GM12878 (cell line): ENCODE data around the gene SNAPC2. TPM values are rescaled to one million over a fixed set of nuclear protein-coding genes. Genes with fewer than 3 reads are reported as not detected.

Experiments used
- ATAC-seq: fragments of 200-7000 bp; cut with Tn5 transposase; 3 replicates; pipeline ENCODE4 v1.9.1; 2020; ENCODE audit warnings: mild to moderate bottlenecking, moderate library complexity
- BruUV-seq: library from RNA; stranded (reverse); fragments of 400-500 nt; replicated peaks from 2 replicates; lab custom pipeline; 2021; lab: Mats Ljungman, UMichigan
- CTCF ChIA-PET: fragments of 300-600 bp; sonication (Branson Sonifier 250); formaldehyde crosslinking; extraction: SDS; loops from one replicate; lab custom pipeline; 2021; ENCODE audit warnings: inconsistent platforms; lab: Yijun Ruan, JAX
- POLR2A ChIA-PET: fragments of 350-600 bp; formaldehyde crosslinking; extraction: SDS; loops from one replicate; lab custom pipeline; 2021; ENCODE audit warnings: inconsistent platforms; lab: Charles Lee
- RAD21 ChIA-PET: fragments of 300-600 bp; sonication (Branson Sonifier 250); formaldehyde crosslinking; loops from one replicate; lab custom pipeline; 2023; ENCODE audit warnings: antibody characterized with exemption; ENCODE audit not compliant: unreplicated experiment; lab: Charles Lee
- SMC1A ChIA-PET: fragments of 300-600 bp; sonication (Branson Sonifier 250); formaldehyde crosslinking; loops from one replicate; lab custom pipeline; 2023; ENCODE audit not compliant: unreplicated experiment, uncharacterized antibody; lab: Charles Lee
- DNase-seq: peaks from one replicate; pipeline ENCODE4 v3.0.0-alpha.2; 2011; ENCODE audit warnings: low read depth, low spot score
- FAIRE-seq: peaks from 3 replicates; lab custom pipeline; 2011; peaks lifted over from hg19 to GRCh38; lab: Jason Lieb, UNC
- H2AFZ ChIP-seq: 2 replicates; pipeline ENCODE4 v1.6.0; 2011; ENCODE audit warnings: low read depth, low read length, control low read depth; ENCODE audit not compliant: control insufficient read depth
- H3K27ac ChIP-seq: 2 replicates; pipeline ENCODE4 v1.5.1; 2011; ENCODE audit warnings: control low read depth; ENCODE audit not compliant: control insufficient read depth, insufficient read depth
- H3K27me3 ChIP-seq, 2 experiments: replicated peaks in 1 of 2; 2 replicates each; pipeline versions ENCODE4 v1.6.0 to v1.6.1; 2011; ENCODE audit warnings: low read length in 1 of 2; ENCODE audit not compliant: control insufficient read depth in 2 of 2, insufficient read depth in 2 of 2
- H3K36me3 ChIP-seq, 2 experiments: 2 replicates each; pipeline ENCODE4 v1.5.1; 2011; ENCODE audit warnings: low read length in 1 of 2; ENCODE audit not compliant: control insufficient read depth in 2 of 2, insufficient read depth in 2 of 2
- H3K4me1 ChIP-seq: 2 replicates; pipeline ENCODE4 v1.6.1; 2011; ENCODE audit warnings: mild to moderate bottlenecking, low read length, moderate library complexity, mixed read lengths; ENCODE audit not compliant: control insufficient read depth, insufficient read depth
- H3K4me2 ChIP-seq: 2 replicates; pipeline ENCODE4 v1.6.0; 2011; ENCODE audit warnings: control low read depth; ENCODE audit not compliant: control insufficient read depth, insufficient read depth
- H3K4me3 ChIP-seq: fragments of 200-600 bp; sonication (generic); 2 replicates; pipeline ENCODE4 v1.5.1; 2016
- H3K79me2 ChIP-seq: 2 replicates; pipeline ENCODE4 v1.6.0; 2011; ENCODE audit warnings: low read length; ENCODE audit not compliant: control insufficient read depth, insufficient read depth
- H3K9ac ChIP-seq: 2 replicates; pipeline ENCODE4 v1.8.0; 2011; ENCODE audit warnings: low read length, control low read depth, mixed read lengths; ENCODE audit not compliant: control insufficient read depth, insufficient read depth
- H3K9me3 ChIP-seq: replicated peaks from 3 replicates; pipeline ENCODE4 v1.5.1; 2011; ENCODE audit warnings: mild to moderate bottlenecking, low read length; ENCODE audit not compliant: control insufficient read depth, insufficient read depth
- H4K20me1 ChIP-seq: 2 replicates; pipeline ENCODE4 v1.6.0; 2011; ENCODE audit not compliant: control insufficient read depth, insufficient read depth
- BCL3 ChIP-seq: IDR thresholded peaks from 2 replicates; pipeline ENCODE4 v1.6.1; 2011; ENCODE audit warnings: borderline replicate concordance, low read depth, mild to moderate bottlenecking, moderate library complexity, low read length; ENCODE audit not compliant: insufficient read depth, poor library complexity, severe bottlenecking
- CREM ChIP-seq: IDR thresholded peaks from 2 replicates; pipeline ENCODE4 v1.6.1; 2014; ENCODE audit warnings: antibody characterized with exemption, low read depth
- NKRF ChIP-seq: fragments of 450-650 bp; conservative IDR thresholded peaks from 2 replicates; pipeline ENCODE4 v1.6.1; 2017; ENCODE audit warnings: mild to moderate bottlenecking, moderate library complexity
- RBBP5 ChIP-seq: fragments of 200-600 bp; sonication (generic); conservative IDR thresholded peaks from 2 replicates; pipeline ENCODE4 v1.6.1; 2016
- RFX5 ChIP-seq: IDR thresholded peaks from 2 replicates; pipeline ENCODE4 v1.6.1; 2011; ENCODE audit warnings: low read depth, low read length, improper control_type of control experiment
- SMAD1 ChIP-seq: fragments of 450-650 bp; IDR thresholded peaks from 2 replicates; pipeline ENCODE4 v1.6.1; 2018; ENCODE audit warnings: mild to moderate bottlenecking, low read depth; ENCODE audit not compliant: partially characterized antibody
- TBL1XR1 ChIP-seq: IDR thresholded peaks from 2 replicates; pipeline ENCODE4 v1.6.1; 2012; ENCODE audit warnings: low read depth, low read length, improper control_type of control experiment
- YY1 ChIP-seq: IDR thresholded peaks from 2 replicates; pipeline ENCODE4 v1.6.1; 2011; ENCODE audit warnings: low read depth, mild to moderate bottlenecking, low read length
- ZBTB33 ChIP-seq: fragments of 450-650 bp; IDR thresholded peaks from 2 replicates; pipeline ENCODE4 v1.6.1; 2017; ENCODE audit warnings: mild to moderate bottlenecking
- ZNF687 ChIP-seq: fragments of 450-650 bp; IDR thresholded peaks from 2 replicates; pipeline ENCODE4 v1.6.1; 2017; ENCODE audit warnings: mild to moderate bottlenecking, moderate library complexity
- WGBS: methylation state at CpG from one replicate; pipeline ENCODE4 v1.1.6; 2016; ENCODE audit warnings: low lambda C conversion rate; ENCODE audit not compliant: insufficient replicate concordance, insufficient coverage; ENCODE audit errors: missing lambda C conversion rate; 5-methylcytosine and 5-hydroxymethylcytosine counted together
- in situ Hi-C: fragments of 300-500 bp; cut with MboI; formaldehyde crosslinking; loops from 9 replicates; pipeline ENCODE4 v1.14.3; 2018; ENCODE audit warnings: mixed read lengths
- intact Hi-C: fragments of 100-400 bp; cut with micrococcal nuclease; formaldehyde crosslinking; loops from one replicate; pipeline ENCODE4 v1.14.2; 2022; ENCODE audit not compliant: unreplicated experiment
- polyA plus RNA-seq, 11 experiments: library from polyadenylated mRNA; depleted of rRNA in 4 of 11; unstranded in 6 of 11; stranded (reverse) in 5 of 11; fragments of >200 nt; fragmentation: Nextera tagmentation in 4 of 11; fragmentation: Illumina TruSeq in 1 of 11; extraction: Ambion mirVana in 4 of 11; extraction: Trizol in 1 of 11; gene quantifications; 1 replicate in 1 of 11; 2 replicates in 10 of 11; pipeline versions ENCODE4 v1.2.1 to v1.2.3, GENCODE V29; 2011 to 2016; ENCODE audit warnings: inconsistent platforms in 2 of 11, missing spikeins in 2 of 11, low read depth in 1 of 11
- total RNA-seq, 4 experiments: library from RNA; depleted of rRNA in 3 of 4; stranded (reverse); fragments of >200 nt in 3 of 4; fragmentation: Illumina TruSeq in 1 of 4; extraction: Trizol in 1 of 4; gene quantifications; 2 replicates each; pipeline versions ENCODE4 v1.2.1 to v1.2.3, GENCODE V29; 2013 to 2021
- TF ChIP-seq, protein P1 (sequence below): fragments of 450-650 bp; formaldehyde crosslinking; IDR thresholded peaks from 2 replicates; pipeline ENCODE4 v1.4.0; 2020; ENCODE audit warnings: mild to moderate bottlenecking, moderate library complexity

SNAPC2 gene
- total and polyA plus RNA-seq, 10 of the 15 experiments (the other 5 are each of a cell fraction or from before 2014, with no cell fraction given): 0.19 to 20.8 (median 12.6) TPM

DNA sequence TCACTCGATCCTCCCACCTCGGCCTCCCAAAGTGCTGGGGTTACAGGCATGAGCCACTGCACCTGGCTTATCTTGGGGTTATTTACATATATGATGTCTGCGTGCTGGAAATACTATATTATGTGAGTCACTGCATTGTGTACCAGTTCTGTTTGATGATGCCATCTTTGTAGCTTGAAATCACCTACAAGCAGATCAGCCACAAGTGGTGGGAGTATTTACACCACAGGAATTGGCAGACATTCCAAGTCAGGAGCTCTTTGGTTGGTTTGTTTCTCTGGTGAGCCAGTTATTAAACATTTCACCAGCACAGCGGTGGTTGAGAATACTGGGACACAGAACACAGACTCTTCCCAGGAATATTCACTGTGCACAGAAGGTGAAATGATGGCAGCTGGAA, 27.8 kb downstream of the SNAPC2 start:
- Histone ChIP-seq H3K9me3 (no peaks in the 10 kb centered on the region), H3K4me3 (no peak overlapping the region), H3K9ac (no peak overlapping the region), H4K20me1 (no peaks in the 10 kb centered on the region), H3K4me2 (no peak overlapping the region), H2AFZ (no peak overlapping the region), H3K79me2 (peaks cover 7% of the 10 kb centered on the region), H3K4me1 (peaks cover 4% of the 10 kb centered on the region; the same call in 1 of the 2 replicates), H3K36me3 (no peaks in the 10 kb centered on the region), H3K27me3 (no peaks in the 10 kb centered on the region), H3K27ac (no peak overlapping the region)
- in situ Hi-C loops (loop anchor here (10.0 kb wide), 1 partner anchor 307 kb away; no protein-coding TSS in a partner anchor), intact Hi-C loops (loop anchor here (10.0 kb wide), 1 partner anchor 207 kb away; no protein-coding TSS in a partner anchor)
- ChIA-PET CTCF (no interaction called here), POLR2A (no interaction called here), RAD21 (no interaction called here), SMC1A (no interaction called here)
- BruUV-seq: no TSS peak
- no peak for DNase-seq
- no peak for ATAC-seq
- FAIRE-seq: no peak
- 97% methylated on average over 4 of the region's 4 CpGs for WGBS
- TF ChIP-seq SMAD1: no peak
- TF ChIP-seq ZBTB33: no peak
- no peak for TF ChIP-seq RFX5
- no peak for TF ChIP-seq ZNF687
- no peak for TF ChIP-seq YY1
- TF ChIP-seq, protein P1, sequence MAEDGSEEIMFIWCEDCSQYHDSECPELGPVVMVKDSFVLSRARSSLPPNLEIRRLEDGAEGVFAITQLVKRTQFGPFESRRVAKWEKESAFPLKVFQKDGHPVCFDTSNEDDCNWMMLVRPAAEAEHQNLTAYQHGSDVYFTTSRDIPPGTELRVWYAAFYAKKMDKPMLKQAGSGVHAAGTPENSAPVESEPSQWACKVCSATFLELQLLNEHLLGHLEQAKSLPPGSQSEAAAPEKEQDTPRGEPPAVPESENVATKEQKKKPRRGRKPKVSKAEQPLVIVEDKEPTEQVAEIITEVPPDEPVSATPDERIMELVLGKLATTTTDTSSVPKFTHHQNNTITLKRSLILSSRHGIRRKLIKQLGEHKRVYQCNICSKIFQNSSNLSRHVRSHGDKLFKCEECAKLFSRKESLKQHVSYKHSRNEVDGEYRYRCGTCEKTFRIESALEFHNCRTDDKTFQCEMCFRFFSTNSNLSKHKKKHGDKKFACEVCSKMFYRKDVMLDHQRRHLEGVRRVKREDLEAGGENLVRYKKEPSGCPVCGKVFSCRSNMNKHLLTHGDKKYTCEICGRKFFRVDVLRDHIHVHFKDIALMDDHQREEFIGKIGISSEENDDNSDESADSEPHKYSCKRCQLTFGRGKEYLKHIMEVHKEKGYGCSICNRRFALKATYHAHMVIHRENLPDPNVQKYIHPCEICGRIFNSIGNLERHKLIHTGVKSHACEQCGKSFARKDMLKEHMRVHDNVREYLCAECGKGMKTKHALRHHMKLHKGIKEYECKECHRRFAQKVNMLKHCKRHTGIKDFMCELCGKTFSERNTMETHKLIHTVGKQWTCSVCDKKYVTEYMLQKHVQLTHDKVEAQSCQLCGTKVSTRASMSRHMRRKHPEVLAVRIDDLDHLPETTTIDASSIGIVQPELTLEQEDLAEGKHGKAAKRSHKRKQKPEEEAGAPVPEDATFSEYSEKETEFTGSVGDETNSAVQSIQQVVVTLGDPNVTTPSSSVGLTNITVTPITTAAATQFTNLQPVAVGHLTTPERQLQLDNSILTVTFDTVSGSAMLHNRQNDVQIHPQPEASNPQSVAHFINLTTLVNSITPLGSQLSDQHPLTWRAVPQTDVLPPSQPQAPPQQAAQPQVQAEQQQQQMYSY (CRISPR knock-in tag): no peak
- no peak for TF ChIP-seq TBL1XR1
- no peak for TF ChIP-seq BCL3
- TF ChIP-seq RBBP5: no peak
- no peak for TF ChIP-seq NKRF
- TF ChIP-seq CREM: no peak
